Measurements from ENCODE around the gene BCL11B. TPM values are rescaled to one million over a fixed set of nuclear protein-coding genes. Genes with fewer than 3 reads are reported as not detected.
A peak's percentile ranks its signal among the peaks of the same experiment; 100 is the strongest.
"Not testable (repeated sequence)": the region's sequence is repeated elsewhere in the genome, so short reads cannot be mapped to it uniquely, and the experiment has no call there.

Gene BCL11B
- total RNA-seq, 4 donors from 2014 or later, result 7.7 to 10.2 (median 10.0) TPM

DNA sequence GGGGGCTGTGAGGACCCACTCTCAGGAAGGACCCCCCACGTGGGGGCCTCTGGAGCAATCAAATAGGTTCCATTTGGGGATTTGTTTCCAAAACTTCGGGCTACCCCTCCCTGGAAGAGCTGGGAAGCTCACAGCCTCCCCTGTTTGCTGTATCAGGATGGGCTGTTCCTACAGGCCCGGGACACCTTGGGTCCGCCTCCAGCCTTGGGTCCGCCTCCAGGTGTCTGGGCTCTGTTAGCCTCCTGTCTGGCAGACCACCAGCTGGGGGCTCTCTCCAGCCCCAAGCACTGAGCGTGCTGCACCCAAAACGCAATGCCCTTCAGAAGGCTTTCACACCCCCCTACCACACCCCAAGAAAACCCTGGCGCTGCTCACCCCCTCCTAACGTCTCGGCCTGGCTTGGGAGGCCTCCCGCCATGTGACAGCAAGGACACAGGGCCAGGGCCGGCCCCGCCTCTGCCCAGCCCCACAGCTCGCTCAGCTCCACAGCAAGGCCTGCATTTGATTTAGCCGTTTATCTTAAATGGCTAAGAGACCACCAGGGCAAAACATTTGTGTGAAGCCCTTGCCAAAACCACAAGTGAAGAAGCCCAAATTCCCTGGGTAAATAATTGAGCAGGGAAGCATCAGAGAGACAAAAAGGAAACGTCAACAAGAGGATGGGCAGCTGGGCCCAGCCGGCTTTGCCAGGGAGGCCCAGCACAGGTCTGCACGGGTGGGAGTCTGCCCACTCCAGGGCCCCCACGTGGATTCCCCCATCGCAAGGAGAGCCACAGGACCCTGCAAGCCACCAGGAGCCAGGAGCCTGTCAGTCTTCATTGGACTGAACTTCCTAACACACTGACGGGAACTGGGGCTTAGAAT lies 39.9 kb downstream of the BCL11B start:
- DNase-seq, result no peak
- no peak for TF ChIP-seq POLR2A (IDR thresholded peaks at IDR 0.05)
- TF ChIP-seq, protein P1, sequence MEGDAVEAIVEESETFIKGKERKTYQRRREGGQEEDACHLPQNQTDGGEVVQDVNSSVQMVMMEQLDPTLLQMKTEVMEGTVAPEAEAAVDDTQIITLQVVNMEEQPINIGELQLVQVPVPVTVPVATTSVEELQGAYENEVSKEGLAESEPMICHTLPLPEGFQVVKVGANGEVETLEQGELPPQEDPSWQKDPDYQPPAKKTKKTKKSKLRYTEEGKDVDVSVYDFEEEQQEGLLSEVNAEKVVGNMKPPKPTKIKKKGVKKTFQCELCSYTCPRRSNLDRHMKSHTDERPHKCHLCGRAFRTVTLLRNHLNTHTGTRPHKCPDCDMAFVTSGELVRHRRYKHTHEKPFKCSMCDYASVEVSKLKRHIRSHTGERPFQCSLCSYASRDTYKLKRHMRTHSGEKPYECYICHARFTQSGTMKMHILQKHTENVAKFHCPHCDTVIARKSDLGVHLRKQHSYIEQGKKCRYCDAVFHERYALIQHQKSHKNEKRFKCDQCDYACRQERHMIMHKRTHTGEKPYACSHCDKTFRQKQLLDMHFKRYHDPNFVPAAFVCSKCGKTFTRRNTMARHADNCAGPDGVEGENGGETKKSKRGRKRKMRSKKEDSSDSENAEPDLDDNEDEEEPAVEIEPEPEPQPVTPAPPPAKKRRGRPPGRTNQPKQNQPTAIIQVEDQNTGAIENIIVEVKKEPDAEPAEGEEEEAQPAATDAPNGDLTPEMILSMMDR (IDR thresholded peaks at IDR 0.05), result no peak
- peak overlapping the region; percentile 48 to 75 (median 66) for H3K27ac ChIP-seq
- H3K4me1 ChIP-seq, result peaks cover 0 to 19% (median 3%) of the 10 kb centered on the region in 4 donors
- peak overlapping the region in 1 of 4 donors; percentile 19 for H3K4me3 ChIP-seq
- H3K27me3 ChIP-seq, result no peaks in the 10 kb centered on the region
- H3K36me3 ChIP-seq, result no peaks in the 10 kb centered on the region
- no peaks in the 10 kb centered on the region for H3K9me3 ChIP-seq

DNA sequence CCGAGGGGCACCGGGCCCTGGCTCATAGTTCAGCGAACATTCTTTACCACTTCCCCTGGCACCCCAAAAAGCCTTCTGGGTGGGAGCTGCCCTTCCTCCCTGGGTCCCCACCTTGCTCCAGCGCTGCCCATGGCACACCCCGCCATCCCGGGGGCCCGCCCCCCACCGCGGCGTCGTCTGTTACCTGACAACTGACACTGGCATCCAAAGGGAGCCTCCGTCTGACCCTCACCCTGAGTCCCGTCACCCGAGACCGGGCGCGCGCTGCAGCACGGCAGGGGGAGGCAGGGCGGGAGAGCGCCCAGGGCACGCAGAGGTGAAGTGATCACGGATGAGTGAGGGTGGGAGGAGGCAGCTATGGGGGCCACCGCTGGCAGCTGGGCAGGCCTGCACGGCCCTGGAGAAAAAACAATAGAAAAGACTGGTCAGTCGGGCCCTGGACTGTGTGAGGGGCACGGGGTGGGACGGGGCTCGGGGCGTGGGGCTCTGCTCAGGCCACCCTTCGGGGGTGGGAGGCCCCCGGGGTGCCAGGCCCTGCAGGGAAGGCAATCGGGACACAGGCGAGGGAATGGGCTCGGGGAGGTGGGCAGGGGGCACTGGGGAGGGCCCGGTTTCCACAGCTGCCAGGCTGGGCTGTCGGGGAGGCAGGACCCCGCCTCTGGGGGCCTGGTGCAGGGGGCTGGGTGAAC lies 40.7 kb downstream of the BCL11B start:
- H3K27me3 ChIP-seq, result no peaks in the 10 kb centered on the region
- no peak for DNase-seq
- H3K4me3 ChIP-seq, result peak overlapping the region in 1 of 4 donors; percentile 19
- H3K27ac ChIP-seq, result peak overlapping the region; percentile 48 to 75 (median 66)
- TF ChIP-seq, protein P1 (IDR thresholded peaks at IDR 0.05), result no peak
- no peak for TF ChIP-seq POLR2A (IDR thresholded peaks at IDR 0.05)
- peaks cover 0 to 19% (median 3%) of the 10 kb centered on the region in 4 donors for H3K4me1 ChIP-seq
- H3K36me3 ChIP-seq, result no peaks in the 10 kb centered on the region
- H3K9me3 ChIP-seq, result no peaks in the 10 kb centered on the region

DNA sequence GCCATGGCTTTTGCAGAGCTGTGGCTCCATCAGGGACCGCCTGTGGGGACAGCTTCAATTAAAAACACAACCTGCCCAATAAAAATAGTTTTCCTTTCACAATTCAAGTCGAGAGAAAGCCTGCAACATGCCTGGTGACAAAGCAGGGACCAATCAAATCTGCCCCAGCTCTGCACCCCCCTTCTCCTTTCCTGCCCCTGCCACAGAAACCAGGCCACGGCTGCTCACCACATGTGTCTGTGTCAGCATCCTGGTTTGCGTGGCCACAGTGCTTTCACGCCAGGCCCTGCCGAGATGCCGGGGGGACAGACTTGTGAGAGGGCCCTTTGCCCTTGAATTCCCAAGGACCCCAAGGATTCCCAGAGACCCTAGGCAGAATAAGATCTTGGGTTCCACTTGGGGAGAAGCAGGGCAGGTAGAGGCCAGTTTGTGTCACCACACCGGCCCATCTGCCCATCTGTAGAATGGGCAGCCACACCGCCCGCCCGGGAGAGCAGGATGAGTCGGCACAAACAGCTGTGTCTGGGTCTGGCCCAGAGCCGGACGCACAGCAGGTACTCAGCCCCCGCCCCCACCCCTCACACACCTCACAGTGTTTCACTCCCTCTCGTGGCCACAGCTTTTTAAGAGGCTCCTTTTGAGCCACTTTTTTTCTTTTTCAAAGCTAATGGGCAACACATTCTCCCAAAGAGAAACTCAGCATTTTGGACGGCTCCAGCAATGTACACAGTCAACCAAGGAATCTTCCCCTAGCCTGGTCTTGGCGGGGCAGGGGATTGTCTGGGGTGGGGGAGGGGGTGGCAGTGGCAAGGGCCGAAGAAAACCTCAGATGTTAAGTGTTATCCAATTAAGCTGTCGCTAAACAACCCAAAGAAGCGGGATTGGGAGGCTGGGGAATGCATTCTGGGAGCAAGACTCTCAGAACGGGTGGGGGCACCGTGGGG lies 41.5 kb downstream of the BCL11B start:
- no peak for TF ChIP-seq POLR2A (IDR thresholded peaks at IDR 0.05)
- TF ChIP-seq, protein P1 (IDR thresholded peaks at IDR 0.05), result no peak
- H3K27me3 ChIP-seq, result no peaks in the 10 kb centered on the region
- H3K4me1 ChIP-seq, result peaks cover 0 to 19% (median 3%) of the 10 kb centered on the region in 4 donors
- DNase-seq, result peak in 2 of 3 donors; percentile 56 to 80
- peak overlapping the region in 1 of 4 donors; percentile 19 for H3K4me3 ChIP-seq
- peak overlapping the region; percentile 48 to 75 (median 66) for H3K27ac ChIP-seq
- no peaks in the 10 kb centered on the region for H3K9me3 ChIP-seq
- no peaks in the 10 kb centered on the region for H3K36me3 ChIP-seq

DNA sequence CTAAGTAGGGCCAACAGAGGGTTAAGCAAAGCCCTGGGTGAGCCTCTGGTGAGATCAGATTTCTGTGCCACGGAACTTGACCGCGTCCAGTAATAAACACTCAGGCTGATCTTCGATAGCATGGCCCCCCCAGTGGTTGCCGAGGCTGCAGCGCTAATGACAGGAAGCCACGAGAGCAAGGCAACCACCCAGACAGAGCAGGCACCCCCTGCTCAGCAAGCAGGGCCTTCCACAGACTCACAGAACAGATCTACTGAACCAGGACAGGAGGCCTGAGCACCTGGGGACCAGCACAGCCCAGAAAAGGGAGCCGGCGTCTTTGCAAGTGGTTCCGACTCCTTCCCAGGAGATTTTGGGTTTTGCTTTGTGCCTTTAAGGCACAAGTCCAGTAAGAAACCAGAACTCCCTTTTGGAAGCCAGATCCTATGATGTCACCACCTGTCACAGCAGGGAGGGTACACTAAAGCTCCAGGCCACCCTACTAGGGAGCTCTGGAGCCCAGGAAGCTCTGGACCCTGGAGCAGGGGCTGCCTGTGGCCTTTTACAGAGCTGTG lies 42.3 kb downstream of the BCL11B start:
- peak overlapping the region; percentile 27 to 75 (median 66) for H3K27ac ChIP-seq

DNA sequence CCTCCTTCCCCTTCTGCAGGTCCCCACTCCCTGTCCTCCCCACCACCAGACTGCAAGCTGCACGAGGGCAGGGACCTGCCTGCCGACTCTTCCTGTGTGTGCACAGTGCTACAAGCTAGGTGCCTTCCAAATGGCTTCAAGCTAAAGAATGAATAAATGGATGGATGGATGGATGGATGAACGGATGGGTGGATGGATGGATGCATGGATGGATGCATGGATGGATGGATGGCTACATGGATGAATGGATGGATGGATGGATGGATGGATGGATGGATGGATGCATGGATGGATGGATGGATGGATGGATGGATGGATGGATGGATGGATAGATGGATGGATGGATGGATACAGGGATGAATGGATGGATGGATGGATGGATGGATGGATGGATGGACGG lies 43.2 kb downstream of the BCL11B start:
- H3K4me3 ChIP-seq, H3K27me3 ChIP-seq, H3K36me3 ChIP-seq, H3K9me3 ChIP-seq, DNase-seq, H3K27ac ChIP-seq: not testable (repeated sequence)
- H3K4me1 ChIP-seq, result peaks cover 0 to 16% (median 3%) of the 10 kb centered on the region in 4 donors

More for the DNA sequence above, 42.3 kb downstream of the BCL11B start:
- Histone ChIP-seq H3K9me3 (no peaks in the 10 kb centered on the region), H3K4me3 (no peak overlapping the region), H3K4me1 (peaks cover 0 to 16% (median 3%) of the 10 kb centered on the region in 4 donors), H3K36me3 (no peaks in the 10 kb centered on the region), H3K27me3 (no peaks in the 10 kb centered on the region)
- TF ChIP-seq POLR2A (IDR thresholded peaks at IDR 0.05), result no peak
- DNase-seq, result peak in 1 of 3 donors; percentile 65

DNA sequence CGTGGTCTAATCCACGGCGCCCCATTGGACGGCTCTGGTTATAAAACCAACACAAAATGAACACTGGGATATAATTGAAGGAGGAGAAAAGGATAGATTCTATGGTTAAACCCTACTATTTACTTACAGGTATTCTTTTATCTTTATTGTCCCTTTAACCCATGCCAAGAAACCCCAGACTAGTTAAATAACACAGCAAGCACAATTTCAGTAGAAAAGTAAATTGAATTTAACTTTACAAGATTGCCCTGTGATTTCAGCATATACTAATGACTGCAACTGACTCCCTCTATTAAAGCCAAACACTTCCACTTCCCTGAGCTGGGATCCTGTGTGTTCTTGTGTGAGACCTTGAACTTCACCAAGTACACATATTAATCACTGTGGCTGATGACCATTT lies 45.3 kb downstream of the BCL11B start:
- no peak for DNase-seq
- TF ChIP-seq POLR2A (IDR thresholded peaks at IDR 0.05), result no peak
- TF ChIP-seq, protein P1 (IDR thresholded peaks at IDR 0.05), result no peak
- Histone ChIP-seq H3K27me3 (no peaks in the 10 kb centered on the region), H3K36me3 (no peaks in the 10 kb centered on the region), H3K4me1 (peaks cover 0 to 15% (median 3%) of the 10 kb centered on the region in 4 donors), H3K4me3 (no peak overlapping the region), H3K27ac (no peak overlapping the region), H3K9me3 (no peaks in the 10 kb centered on the region)

All from Peyer's patch (tissue), 4 donors.